ENCODE results near the gene HNRNPH2. TPM values are rescaled to one million over a fixed set of nuclear protein-coding genes. Genes with fewer than 3 reads are reported as not detected.

The HNRNPH2 gene
- polyA plus RNA-seq, 10 donors, result 63.4 to 80.1 (median 70.1) TPM

GRCh38 chrX:101450085-101450484 is 42.1 kb downstream of the HNRNPH2 start:
- DNase-seq, result no peak

GRCh38 chrX:101450961-101451360 is 42.9 kb downstream of the HNRNPH2 start:
- DNase-seq, result peak in 1 of 3 donors; percentile 7

GRCh38 chrX:101452056-101452455 is 44.0 kb downstream of the HNRNPH2 start:
- no peak for DNase-seq

- no peak for DNase-seq
Observed at GRCh38 chrX:101460669-101461068, 52.6 kb downstream of the HNRNPH2 start.

- peak in 2 of 3 donors; percentile 3 to 5 for DNase-seq
Observed at GRCh38 chrX:101462892-101463291, 54.9 kb downstream of the HNRNPH2 start.

Other genes starting within 250 kb of the HNRNPH2 start
- gene DRP2, start 188.4 kb upstream of the HNRNPH2 start, polyA plus RNA-seq (ENCODE audit: insufficient read length in 10 of 10), result 1 to 10 TPM in 9 of 10 donors, under 1 TPM in 1; 0.97 to 3.4 (median 1.7) TPM
- under 1 TPM; 0.12 to 0.46 (median 0.18) TPM for gene TAF7L, start 116.9 kb upstream of the HNRNPH2 start, polyA plus RNA-seq (ENCODE audit: insufficient read length in 10 of 10)
- 10 to 100 TPM in 8 of 10 donors, 1 to 10 TPM in 2; 9.6 to 14.7 (median 10.8) TPM for gene TIMM8A, start 59.5 kb upstream of the HNRNPH2 start, polyA plus RNA-seq (ENCODE audit: insufficient read length in 10 of 10)
- 1 to 10 TPM; 1.5 to 3.9 (median 2.5) TPM for gene BTK, start 22.0 kb upstream of the HNRNPH2 start, polyA plus RNA-seq (ENCODE audit: insufficient read length in 10 of 10)
- gene RPL36A, start 17.2 kb upstream of the HNRNPH2 start, polyA plus RNA-seq (ENCODE audit: insufficient read length in 10 of 10), result 1,000 to 10,000 TPM; 1,054 to 1,994 (median 1,337) TPM
- gene GLA, start 297 bp upstream of the HNRNPH2 start, polyA plus RNA-seq (ENCODE audit: insufficient read length in 10 of 10), result 10 to 100 TPM; 15.2 to 25.6 (median 17.5) TPM
- gene ARMCX4, start 77.2 kb downstream of the HNRNPH2 start, polyA plus RNA-seq (ENCODE audit: insufficient read length in 10 of 10), result 10 to 100 TPM; 22.7 to 52.8 (median 46.3) TPM
- 10 to 100 TPM; 71.9 to 93.3 (median 84.6) TPM for gene ARMCX1, start 142.3 kb downstream of the HNRNPH2 start, polyA plus RNA-seq (ENCODE audit: insufficient read length in 10 of 10)
- 100 to 1,000 TPM in 7 of 10 donors, 10 to 100 TPM in 3; 71.9 to 115 (median 103) TPM for gene ARMCX6, start 209.8 kb downstream of the HNRNPH2 start, polyA plus RNA-seq (ENCODE audit: insufficient read length in 10 of 10)
- 100 to 1,000 TPM; 110 to 170 (median 146) TPM for gene ARMCX3, start 214.9 kb downstream of the HNRNPH2 start, polyA plus RNA-seq (ENCODE audit: insufficient read length in 10 of 10)